Activated T-helper 1 cell treated with anti-CD3 and anti-CD28 coated beads, Interleukin-2, amount 50 U/mL, for 16 hours (primary cell): ENCODE data around the gene ANAPC4.

Experiments used
- DNase-seq, 2 donors: peaks; one replicate each; pipeline ENCODE4 v3.0.0-alpha.2; 2020; ENCODE audit warnings: low read depth in 1 of 2, low spot score in 1 of 2

The ANAPC4 gene

GRCh38 chr4:25377572-25378436 lies 741 bp downstream of the ANAPC4 start:
- DNase-seq = no peak

- no peak for DNase-seq
Measured at GRCh38 chr4:25378437-25378743, 1.3 kb downstream of the ANAPC4 start.

- no peak for DNase-seq
Measured at GRCh38 chr4:25379591-25379990, 2.5 kb downstream of the ANAPC4 start.

- no peak for DNase-seq
Measured at GRCh38 chr4:25383647-25384046, 6.6 kb downstream of the ANAPC4 start.

- DNase-seq = no peak
Measured at GRCh38 chr4:25386926-25387325, 9.9 kb downstream of the ANAPC4 start.

GRCh38 chr4:25397305-25397704 lies 20.2 kb downstream of the ANAPC4 start:
- no peak for DNase-seq

GRCh38 chr4:25399510-25399909 lies 22.4 kb downstream of the ANAPC4 start:
- DNase-seq = no peak

GRCh38 chr4:25401066-25401465 lies 24.0 kb downstream of the ANAPC4 start:
- no peak for DNase-seq

GRCh38 chr4:25402521-25402920 lies 25.5 kb downstream of the ANAPC4 start:
- DNase-seq = no peak

GRCh38 chr4:25403699-25404098 lies 26.6 kb downstream of the ANAPC4 start:
- DNase-seq = no peak

GRCh38 chr4:25405453-25405852 lies 28.4 kb downstream of the ANAPC4 start:
- no peak for DNase-seq

- DNase-seq = no peak
Measured at GRCh38 chr4:25406081-25406692, 29.1 kb downstream of the ANAPC4 start.

GRCh38 chr4:25410820-25411529 lies 33.9 kb downstream of the ANAPC4 start:
- DNase-seq = no peak

- DNase-seq = no peak
Measured at GRCh38 chr4:25413261-25413660, 36.2 kb downstream of the ANAPC4 start.

- no peak for DNase-seq
Measured at GRCh38 chr4:25417014-25417413, 40.0 kb downstream of the ANAPC4 start.

GRCh38 chr4:25420931-25421330 lies 43.9 kb downstream of the ANAPC4 start:
- DNase-seq = no peak

- no peak for DNase-seq
Measured at GRCh38 chr4:25421816-25422525, 44.9 kb downstream of the ANAPC4 start.

GRCh38 chr4:25423548-25423947 lies 46.5 kb downstream of the ANAPC4 start:
- no peak for DNase-seq

GRCh38 chr4:25424539-25425228 lies 47.6 kb downstream of the ANAPC4 start:
- DNase-seq = no peak

- no peak for DNase-seq
Measured at GRCh38 chr4:25425361-25425760, 48.3 kb downstream of the ANAPC4 start.

- no peak for DNase-seq
Measured at GRCh38 chr4:25427871-25428270, 50.8 kb downstream of the ANAPC4 start.
